ENCODE data around the gene CASP3. TPM values are rescaled to one million over a fixed set of nuclear protein-coding genes. Genes with fewer than 3 reads are reported as not detected.

Gene CASP3
- total and polyA plus RNA-seq, 9 of the 15 experiments (the other 6 are each of a cell fraction or from before 2014, with no cell fraction given): 17.6 to 40.1 (median 31.8) TPM

DNA sequence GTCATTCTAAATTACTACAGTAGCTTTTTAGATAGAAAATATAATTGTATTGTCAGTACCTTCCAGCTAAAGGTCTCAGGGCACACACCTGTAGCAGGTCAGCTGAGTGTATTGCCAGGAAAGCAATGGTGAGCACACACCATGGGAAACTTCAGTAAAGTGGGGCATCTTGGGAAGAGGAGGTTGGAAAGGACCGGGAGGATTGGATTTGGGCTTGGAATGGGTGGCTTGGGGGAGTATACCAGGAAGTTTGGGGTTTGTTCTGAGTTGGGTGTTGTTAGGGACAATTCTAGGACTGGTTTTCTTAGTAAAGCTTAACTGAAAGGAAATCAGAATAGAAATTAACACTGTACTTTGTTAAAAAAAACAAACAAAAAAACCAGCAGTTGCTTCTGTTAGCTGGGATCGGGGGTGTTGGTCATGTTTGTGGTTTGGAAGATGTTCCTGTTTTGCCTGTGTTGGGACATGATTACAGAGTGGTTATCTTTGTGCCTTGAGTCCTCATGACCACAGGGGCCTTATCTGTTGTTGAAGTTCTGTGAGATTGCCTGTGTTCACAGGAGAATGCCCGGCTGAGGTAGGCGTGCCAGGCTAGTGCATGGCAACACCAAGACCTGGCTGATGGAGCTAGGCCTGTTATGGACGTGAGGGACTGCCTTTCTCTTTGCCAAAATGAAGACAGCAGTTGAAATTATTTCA, 35.4 kb upstream of the CASP3 start (continued):
- TF ChIP-seq SAFB2 (IDR thresholded peaks at IDR 0.05; ENCODE audit: borderline replicate concordance, low read depth, low read length, severe bottlenecking) (no peak), POU5F1 (IDR thresholded peaks at IDR 0.05; ENCODE audit: borderline replicate concordance, low read depth, low read length, partially characterized antibody) (no peak), FOXP1 (CRISPR knock-in tag; IDR thresholded peaks at IDR 0.05) (0 out of 2 replicates have a peak, but pooled peaks have one; percentile 68), SAP30 (IDR thresholded peaks at IDR 0.05; ENCODE audit: borderline replicate concordance, insufficient read depth, low read depth, low read length, poor library complexity, severe bottlenecking) (no peak), GATA2 (CRISPR knock-in tag; IDR thresholded peaks at IDR 0.05) (peak; percentile 99), MCM5 (IDR thresholded peaks at IDR 0.05; ENCODE audit: low read depth) (no peak), COPS2 (conservative IDR thresholded peaks at IDR 0.05) (no peak), NCOA1 (IDR thresholded peaks at IDR 0.05; ENCODE audit: low read depth) (peak; percentile 93), ZNF75A (CRISPR knock-in tag; IDR thresholded peaks at IDR 0.05) (no peak), HEY1 (CRISPR knock-in tag; IDR thresholded peaks at IDR 0.05; ENCODE audit: borderline replicate concordance) (peak; percentile 94), KDM1A (IDR thresholded peaks at IDR 0.05) (peak; percentile 97), BRD9 (IDR thresholded peaks at IDR 0.05; ENCODE audit: low read depth, partially characterized antibody) (peak; percentile 51), SMARCC2 (IDR thresholded peaks at IDR 0.05; ENCODE audit: low read depth) (peak; percentile 99), ZNF143 (CRISPR knock-in tag; IDR thresholded peaks at IDR 0.05) (no peak), JUND (IDR thresholded peaks at IDR 0.05; ENCODE audit: borderline replicate concordance, low read depth, low read length) (peak; percentile 83), JUND (tag; IDR thresholded peaks at IDR 0.05; ENCODE audit: borderline replicate concordance, low read depth, low read length) (peak; percentile 80; the same call in 2 of the 3 replicates), NFXL1 (CRISPR knock-in tag; IDR thresholded peaks at IDR 0.05) (no peak), CREB1 (IDR thresholded peaks at IDR 0.05) (peak; percentile 66; the same call in 1 of the 2 replicates), CREB1 (CRISPR knock-in tag; IDR thresholded peaks at IDR 0.05) (no peak), GATAD2B (IDR thresholded peaks at IDR 0.05; ENCODE audit: borderline replicate concordance) (peak; percentile 75)
- TF ChIP-seq, protein P1, sequence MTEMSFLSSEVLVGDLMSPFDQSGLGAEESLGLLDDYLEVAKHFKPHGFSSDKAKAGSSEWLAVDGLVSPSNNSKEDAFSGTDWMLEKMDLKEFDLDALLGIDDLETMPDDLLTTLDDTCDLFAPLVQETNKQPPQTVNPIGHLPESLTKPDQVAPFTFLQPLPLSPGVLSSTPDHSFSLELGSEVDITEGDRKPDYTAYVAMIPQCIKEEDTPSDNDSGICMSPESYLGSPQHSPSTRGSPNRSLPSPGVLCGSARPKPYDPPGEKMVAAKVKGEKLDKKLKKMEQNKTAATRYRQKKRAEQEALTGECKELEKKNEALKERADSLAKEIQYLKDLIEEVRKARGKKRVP (CRISPR knock-in tag; IDR thresholded peaks at IDR 0.05): peak; percentile 77; the same call in 1 of the 2 replicates
- TF ChIP-seq, protein P2, sequence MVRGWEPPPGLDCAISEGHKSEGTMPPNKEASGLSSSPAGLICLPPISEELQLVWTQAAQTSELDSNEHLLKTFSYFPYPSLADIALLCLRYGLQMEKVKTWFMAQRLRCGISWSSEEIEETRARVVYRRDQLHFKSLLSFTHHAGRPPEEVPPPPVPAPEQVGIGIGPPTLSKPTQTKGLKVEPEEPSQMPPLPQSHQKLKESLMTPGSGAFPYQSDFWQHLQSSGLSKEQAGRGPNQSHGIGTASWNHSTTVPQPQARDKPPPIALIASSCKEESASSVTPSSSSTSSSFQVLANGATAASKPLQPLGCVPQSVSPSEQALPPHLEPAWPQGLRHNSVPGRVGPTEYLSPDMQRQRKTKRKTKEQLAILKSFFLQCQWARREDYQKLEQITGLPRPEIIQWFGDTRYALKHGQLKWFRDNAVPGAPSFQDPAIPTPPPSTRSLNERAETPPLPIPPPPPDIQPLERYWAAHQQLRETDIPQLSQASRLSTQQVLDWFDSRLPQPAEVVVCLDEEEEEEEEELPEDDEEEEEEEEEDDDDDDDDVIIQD (CRISPR knock-in tag; IDR thresholded peaks at IDR 0.05): no peak
- TF ChIP-seq, protein P3, sequence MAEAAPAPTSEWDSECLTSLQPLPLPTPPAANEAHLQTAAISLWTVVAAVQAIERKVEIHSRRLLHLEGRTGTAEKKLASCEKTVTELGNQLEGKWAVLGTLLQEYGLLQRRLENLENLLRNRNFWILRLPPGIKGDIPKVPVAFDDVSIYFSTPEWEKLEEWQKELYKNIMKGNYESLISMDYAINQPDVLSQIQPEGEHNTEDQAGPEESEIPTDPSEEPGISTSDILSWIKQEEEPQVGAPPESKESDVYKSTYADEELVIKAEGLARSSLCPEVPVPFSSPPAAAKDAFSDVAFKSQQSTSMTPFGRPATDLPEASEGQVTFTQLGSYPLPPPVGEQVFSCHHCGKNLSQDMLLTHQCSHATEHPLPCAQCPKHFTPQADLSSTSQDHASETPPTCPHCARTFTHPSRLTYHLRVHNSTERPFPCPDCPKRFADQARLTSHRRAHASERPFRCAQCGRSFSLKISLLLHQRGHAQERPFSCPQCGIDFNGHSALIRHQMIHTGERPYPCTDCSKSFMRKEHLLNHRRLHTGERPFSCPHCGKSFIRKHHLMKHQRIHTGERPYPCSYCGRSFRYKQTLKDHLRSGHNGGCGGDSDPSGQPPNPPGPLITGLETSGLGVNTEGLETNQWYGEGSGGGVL (CRISPR knock-in tag; IDR thresholded peaks at IDR 0.05): no peak
- TF ChIP-seq, protein P4, sequence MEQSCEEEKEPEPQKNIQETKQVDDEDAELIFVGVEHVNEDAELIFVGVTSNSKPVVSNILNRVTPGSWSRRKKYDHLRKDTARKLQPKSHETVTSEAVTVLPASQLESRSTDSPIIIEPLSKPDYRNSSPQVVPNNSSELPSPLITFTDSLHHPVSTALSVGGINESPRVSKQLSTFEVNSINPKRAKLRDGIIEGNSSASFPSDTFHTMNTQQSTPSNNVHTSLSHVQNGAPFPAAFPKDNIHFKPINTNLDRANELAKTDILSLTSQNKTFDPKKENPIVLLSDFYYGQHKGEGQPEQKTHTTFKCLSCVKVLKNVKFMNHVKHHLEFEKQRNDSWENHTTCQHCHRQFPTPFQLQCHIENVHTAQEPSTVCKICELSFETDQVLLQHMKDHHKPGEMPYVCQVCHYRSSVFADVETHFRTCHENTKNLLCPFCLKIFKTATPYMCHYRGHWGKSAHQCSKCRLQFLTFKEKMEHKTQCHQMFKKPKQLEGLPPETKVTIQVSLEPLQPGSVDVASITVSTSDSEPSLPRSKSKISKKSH (CRISPR knock-in tag; IDR thresholded peaks at IDR 0.05): no peak
